Mesothelial cell of epicardium (in vitro differentiated cells): ENCODE data around the gene STK32A. TPM values are rescaled to one million over a fixed set of nuclear protein-coding genes. Genes with fewer than 3 reads are reported as not detected.

Experiments used
- DNase-seq, 2 experiments: peaks; one replicate each; pipeline ENCODE4 v3.0.0; 2021; ENCODE audit warnings: low spot score in 2 of 2; ENCODE audit not compliant: unreplicated experiment in 2 of 2
- H3K27ac Mint-ChIP-seq: 2 replicates; pipeline ENCODE4 v1.8.0; 2021; ENCODE audit warnings: mixed read lengths
- H3K27me3 Mint-ChIP-seq: 2 replicates; pipeline ENCODE4 v1.8.0; 2021; ENCODE audit warnings: low read depth, mixed read lengths
- H3K36me3 Mint-ChIP-seq: 2 replicates; pipeline ENCODE4 v1.8.0; 2021; ENCODE audit warnings: mixed read lengths
- H3K4me1 Mint-ChIP-seq: 2 replicates; pipeline ENCODE4 v1.8.0; 2021; ENCODE audit warnings: mixed read lengths
- H3K4me3 Mint-ChIP-seq: 2 replicates; pipeline ENCODE4 v1.8.0; 2021; ENCODE audit warnings: mild to moderate bottlenecking, moderate library complexity, mixed read lengths
- H3K9me3 Mint-ChIP-seq: 2 replicates; pipeline ENCODE4 v1.8.0; 2021; ENCODE audit warnings: mixed read lengths
- CTCF ChIP-seq: fragments of 200-600 bp; sonication (generic); IDR thresholded peaks from one replicate; pipeline ENCODE4 v1.5.0; 2021; ENCODE audit warnings: antibody characterized with exemption; ENCODE audit not compliant: unreplicated experiment
- total RNA-seq: library from RNA; stranded (reverse); gene quantifications from 3 replicates; pipeline ENCODE4 v1.2.1, GENCODE V29; 2021

STK32A gene
- total RNA-seq, 1 donor from 2014 or later = 3.5 TPM

GRCh38 chr5:147403651-147404640 lies 169.1 kb downstream of the STK32A start:
- peaks cover 25% of the 10 kb centered on the region for H3K4me1 Mint-ChIP-seq
- peaks cover 54% of the 10 kb centered on the region for H3K36me3 Mint-ChIP-seq
- H3K27ac Mint-ChIP-seq = peak overlapping the region; percentile 63
- H3K27me3 Mint-ChIP-seq = no peaks in the 10 kb centered on the region
- no peak for TF ChIP-seq CTCF
- no peak for DNase-seq
- no peak overlapping the region for H3K4me3 Mint-ChIP-seq
- H3K9me3 Mint-ChIP-seq = peaks cover 6% of the 10 kb centered on the region

GRCh38 chr5:147404706-147405105 lies 169.9 kb downstream of the STK32A start:
- Mint-ChIP-seq H3K27me3 (no peaks in the 10 kb centered on the region), H3K27ac (no peak overlapping the region), H3K36me3 (peaks cover 61% of the 10 kb centered on the region), H3K4me1 (peaks cover 25% of the 10 kb centered on the region), H3K4me3 (no peak overlapping the region), H3K9me3 (peaks cover 6% of the 10 kb centered on the region)
- no peak for DNase-seq
- TF ChIP-seq CTCF = no peak

- Mint-ChIP-seq H3K4me1 (peaks cover 16% of the 10 kb centered on the region), H3K9me3 (peaks cover 6% of the 10 kb centered on the region)
Observed at GRCh38 chr5:147406636-147407035, 171.8 kb downstream of the STK32A start.

GRCh38 chr5:147407094-147407681 lies 172.4 kb downstream of the STK32A start:
- H3K4me1 Mint-ChIP-seq = peaks cover 16% of the 10 kb centered on the region
- no peaks in the 10 kb centered on the region for H3K27me3 Mint-ChIP-seq
- H3K27ac Mint-ChIP-seq = peak overlapping the region; percentile 85
- TF ChIP-seq CTCF = no peak
- H3K36me3 Mint-ChIP-seq = peaks cover 55% of the 10 kb centered on the region
- H3K9me3 Mint-ChIP-seq = peaks cover 6% of the 10 kb centered on the region
- no peak overlapping the region for H3K4me3 Mint-ChIP-seq
- no peak for DNase-seq

More at GRCh38 chr5:147406636-147407035, 171.8 kb downstream of the STK32A start:
- H3K27ac Mint-ChIP-seq = peak overlapping the region; percentile 85
- TF ChIP-seq CTCF = no peak
- no peak overlapping the region for H3K4me3 Mint-ChIP-seq
- DNase-seq = no peak
- H3K36me3 Mint-ChIP-seq = peaks cover 50% of the 10 kb centered on the region
- H3K27me3 Mint-ChIP-seq = no peaks in the 10 kb centered on the region

- no peaks in the 10 kb centered on the region for H3K9me3 Mint-ChIP-seq
- no peak overlapping the region for H3K4me3 Mint-ChIP-seq
- H3K27ac Mint-ChIP-seq = no peak overlapping the region
- no peak for TF ChIP-seq CTCF
- H3K27me3 Mint-ChIP-seq = no peaks in the 10 kb centered on the region
- peaks cover 16% of the 10 kb centered on the region for H3K4me1 Mint-ChIP-seq
- H3K36me3 Mint-ChIP-seq = peaks cover 56% of the 10 kb centered on the region
- no peak for DNase-seq
Observed at GRCh38 chr5:147408980-147409379, 174.2 kb downstream of the STK32A start.
